Measurements from ENCODE around the gene SLC9A1.

The SLC9A1 gene

DNA sequence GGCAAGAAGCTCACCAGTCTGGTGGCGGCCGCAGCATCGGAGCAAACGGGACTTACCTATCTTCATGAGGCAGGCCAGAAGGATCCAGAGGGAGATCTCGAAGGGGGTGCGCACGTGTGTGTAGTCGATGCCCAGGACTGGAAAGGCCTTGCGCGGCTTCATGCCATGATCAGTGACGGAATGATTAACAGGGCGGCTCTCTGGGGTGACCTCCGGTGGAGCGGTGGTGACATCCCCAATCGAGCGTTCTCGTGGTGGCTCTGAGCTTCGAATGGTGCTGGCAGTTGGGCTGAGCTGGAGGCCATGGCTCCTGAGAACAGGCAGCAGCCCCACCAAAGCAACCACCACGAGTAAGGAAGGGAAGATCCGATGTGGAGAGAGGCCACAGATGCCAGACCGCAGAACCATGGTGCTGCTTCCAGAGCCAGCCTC lies 982 bp downstream of the SLC9A1 start:
- no peak for ATAC-seq
- TF ChIP-seq ZNF565 (CRISPR knock-in tag; conservative IDR thresholded peaks at IDR 0.05; ENCODE audit: low read depth) (no peak), OSR1 (CRISPR knock-in tag; IDR thresholded peaks at IDR 0.05) (no peak), ZFP3 (CRISPR knock-in tag; IDR thresholded peaks at IDR 0.05) (no peak), BACH2 (CRISPR knock-in tag; IDR thresholded peaks at IDR 0.05; ENCODE audit: borderline replicate concordance) (no peak), GLIS3 (CRISPR knock-in tag; IDR thresholded peaks at IDR 0.05) (no peak), ZFP30 (CRISPR knock-in tag; IDR thresholded peaks at IDR 0.05) (no peak), ARNTL (CRISPR knock-in tag; IDR thresholded peaks at IDR 0.05; ENCODE audit: borderline replicate concordance, low read depth) (no peak), RARB (CRISPR knock-in tag; IDR thresholded peaks at IDR 0.05) (no peak)

DNA sequence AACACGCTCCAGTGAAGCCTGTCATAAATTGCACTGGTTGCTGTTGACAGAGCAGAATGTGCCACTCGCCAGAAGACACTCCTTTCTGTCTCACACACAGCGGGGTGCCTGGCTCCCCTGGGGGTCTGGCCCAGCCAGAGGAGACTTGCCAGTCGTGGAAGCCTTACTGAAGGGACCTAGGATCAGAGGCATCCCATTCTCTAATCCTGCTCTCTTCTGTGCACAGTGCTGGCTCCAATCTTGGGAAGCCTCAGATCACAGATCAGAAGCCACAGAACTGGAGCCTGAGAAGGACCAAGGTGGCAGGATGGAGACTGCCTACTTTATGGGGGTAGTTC lies 1.4 kb downstream of the SLC9A1 start:
- peak; percentile 22 for ATAC-seq

DNA sequence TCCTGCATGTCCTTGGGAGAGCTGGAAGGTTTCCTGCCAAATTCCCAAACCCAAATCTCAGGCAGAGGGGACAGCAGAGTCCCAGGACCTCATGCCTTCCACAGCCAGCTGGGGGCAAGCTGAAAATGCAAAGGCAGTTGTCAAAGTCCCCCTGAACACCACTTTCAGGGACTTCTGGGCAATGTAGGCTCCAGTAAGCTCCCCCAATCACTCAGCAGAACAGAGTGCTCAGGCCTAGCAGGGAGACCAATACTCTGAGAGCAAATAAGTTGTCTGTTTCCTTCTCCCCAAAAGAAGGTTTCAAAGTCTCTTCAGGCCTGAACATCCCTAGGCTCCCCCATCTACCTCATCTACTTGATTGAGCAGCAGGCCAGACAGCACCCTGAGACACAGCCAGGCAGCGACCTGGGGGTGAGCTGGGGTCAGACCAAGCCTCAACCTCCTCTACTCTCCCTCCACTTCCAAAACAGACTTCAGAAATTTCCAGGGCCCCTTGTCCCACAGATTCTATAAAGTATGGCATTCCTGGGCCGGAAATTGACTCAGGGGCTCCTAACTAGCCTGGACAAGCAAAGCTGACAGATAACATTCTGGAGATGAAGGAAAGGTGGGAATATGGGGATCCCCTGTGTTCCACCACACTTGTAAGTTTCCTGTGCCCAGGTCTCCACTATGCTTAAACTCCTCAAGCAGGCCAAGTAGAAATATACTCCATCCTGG lies 1.9 kb downstream of the SLC9A1 start:
- peak; percentile 4 for ATAC-seq
- no peak for TF ChIP-seq PPARA (CRISPR knock-in tag; IDR thresholded peaks at IDR 0.05; ENCODE audit: borderline replicate concordance)
- TF ChIP-seq SNAI2 (CRISPR knock-in tag; IDR thresholded peaks at IDR 0.05): no peak

More for the DNA sequence above, 1.4 kb downstream of the SLC9A1 start:
- TF ChIP-seq ZNF8 (CRISPR knock-in tag; IDR thresholded peaks at IDR 0.05) (no peak), TSHZ2 (CRISPR knock-in tag; IDR thresholded peaks at IDR 0.05) (no peak), RARB (CRISPR knock-in tag; IDR thresholded peaks at IDR 0.05) (no peak)

- TF ChIP-seq ZFP3 (CRISPR knock-in tag; IDR thresholded peaks at IDR 0.05): no peak
- TF ChIP-seq ZNF565 (CRISPR knock-in tag; conservative IDR thresholded peaks at IDR 0.05; ENCODE audit: low read depth): no peak
- no peak for TF ChIP-seq CSRNP3 (CRISPR knock-in tag; IDR thresholded peaks at IDR 0.05)
- no peak for TF ChIP-seq TSHZ2 (CRISPR knock-in tag; IDR thresholded peaks at IDR 0.05)
- TF ChIP-seq OSR1 (CRISPR knock-in tag; IDR thresholded peaks at IDR 0.05): no peak
- TF ChIP-seq BACH2 (CRISPR knock-in tag; IDR thresholded peaks at IDR 0.05; ENCODE audit: borderline replicate concordance): no peak
- TF ChIP-seq, protein P1, sequence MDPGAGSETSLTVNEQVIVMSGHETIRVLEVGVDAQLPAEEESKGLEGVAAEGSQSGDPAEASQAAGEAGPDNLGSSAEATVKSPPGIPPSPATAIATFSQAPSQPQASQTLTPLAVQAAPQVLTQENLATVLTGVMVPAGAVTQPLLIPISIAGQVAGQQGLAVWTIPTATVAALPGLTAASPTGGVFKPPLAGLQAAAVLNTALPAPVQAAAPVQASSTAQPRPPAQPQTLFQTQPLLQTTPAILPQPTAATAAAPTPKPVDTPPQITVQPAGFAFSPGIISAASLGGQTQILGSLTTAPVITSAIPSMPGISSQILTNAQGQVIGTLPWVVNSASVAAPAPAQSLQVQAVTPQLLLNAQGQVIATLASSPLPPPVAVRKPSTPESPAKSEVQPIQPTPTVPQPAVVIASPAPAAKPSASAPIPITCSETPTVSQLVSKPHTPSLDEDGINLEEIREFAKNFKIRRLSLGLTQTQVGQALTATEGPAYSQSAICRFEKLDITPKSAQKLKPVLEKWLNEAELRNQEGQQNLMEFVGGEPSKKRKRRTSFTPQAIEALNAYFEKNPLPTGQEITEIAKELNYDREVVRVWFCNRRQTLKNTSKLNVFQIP (CRISPR knock-in tag; IDR thresholded peaks at IDR 0.05; ENCODE audit: borderline replicate concordance, low read depth): no peak
- TF ChIP-seq ESRRG (CRISPR knock-in tag; IDR thresholded peaks at IDR 0.05): no peak
- TF ChIP-seq PPARA (CRISPR knock-in tag; IDR thresholded peaks at IDR 0.05; ENCODE audit: borderline replicate concordance): no peak
- TF ChIP-seq RARB (CRISPR knock-in tag; IDR thresholded peaks at IDR 0.05): no peak
- no peak for TF ChIP-seq ZNF8 (CRISPR knock-in tag; IDR thresholded peaks at IDR 0.05)
- no peak for TF ChIP-seq ISL1 (CRISPR knock-in tag; IDR thresholded peaks at IDR 0.05)
- TF ChIP-seq CSDC2 (CRISPR knock-in tag; IDR thresholded peaks at IDR 0.05): no peak
- no peak for TF ChIP-seq SNAI2 (CRISPR knock-in tag; IDR thresholded peaks at IDR 0.05)
- TF ChIP-seq PATZ1 (CRISPR knock-in tag; IDR thresholded peaks at IDR 0.05; ENCODE audit: borderline replicate concordance): no peak
- TF ChIP-seq ARNTL (CRISPR knock-in tag; IDR thresholded peaks at IDR 0.05; ENCODE audit: borderline replicate concordance, low read depth): no peak
- no peak for TF ChIP-seq TOX (CRISPR knock-in tag; IDR thresholded peaks at IDR 0.05; ENCODE audit: borderline replicate concordance)
- TF ChIP-seq ZC3H10 (CRISPR knock-in tag; IDR thresholded peaks at IDR 0.05): no peak
- peak; percentile 4; the same call in 2 of the 3 replicates for ATAC-seq
These were observed 2.7 kb downstream of the SLC9A1 start for GRCh38 chr1:27152004-27152828.

Data from SK-N-SH treated with all-trans-retinoic acid at 6 μM for 48 hours (cell line).